ENCODE results near the gene DHRSX.
"Not testable (repeated sequence)": the region's sequence is repeated elsewhere in the genome, so short reads cannot be mapped to it uniquely, and the experiment has no call there.

The DHRSX gene

GRCh38 chrX:2517055-2517454 is 16.3 kb upstream of the DHRSX start:
- H3K27me3 ChIP-seq (ENCODE audit: insufficient read depth, low read length): no peaks in the 10 kb centered on the region
- no peak overlapping the region for H3K27ac ChIP-seq (ENCODE audit: low read length)
- no peaks in the 10 kb centered on the region for H3K36me3 ChIP-seq (ENCODE audit: insufficient read depth, low read depth, low read length)
- no peak overlapping the region for H3K4me3 ChIP-seq (ENCODE audit: low read length)
- H3K9me3 ChIP-seq (ENCODE audit: insufficient read depth, low read depth, low read length): no peaks in the 10 kb centered on the region
- no peak overlapping the region for H3K9ac ChIP-seq (ENCODE audit: low read depth, low read length)
- no peaks in the 10 kb centered on the region; the same call in 1 of the 2 replicates for H3K4me1 ChIP-seq (ENCODE audit: insufficient read depth, low read length)

GRCh38 chrX:2516623-2517022 is 15.8 kb upstream of the DHRSX start:
- H3K4me1 ChIP-seq (ENCODE audit: insufficient read depth, low read length): no peaks in the 10 kb centered on the region; the same call in 1 of the 2 replicates
- no peak overlapping the region for H3K27ac ChIP-seq (ENCODE audit: low read length)
- no peaks in the 10 kb centered on the region for H3K9me3 ChIP-seq (ENCODE audit: insufficient read depth, low read depth, low read length)
- H3K9ac ChIP-seq (ENCODE audit: low read depth, low read length): no peak overlapping the region
- no peaks in the 10 kb centered on the region for H3K36me3 ChIP-seq (ENCODE audit: insufficient read depth, low read depth, low read length)
- no peak overlapping the region for H3K4me3 ChIP-seq (ENCODE audit: low read length)
- no peaks in the 10 kb centered on the region for H3K27me3 ChIP-seq (ENCODE audit: insufficient read depth, low read length)

DNA sequence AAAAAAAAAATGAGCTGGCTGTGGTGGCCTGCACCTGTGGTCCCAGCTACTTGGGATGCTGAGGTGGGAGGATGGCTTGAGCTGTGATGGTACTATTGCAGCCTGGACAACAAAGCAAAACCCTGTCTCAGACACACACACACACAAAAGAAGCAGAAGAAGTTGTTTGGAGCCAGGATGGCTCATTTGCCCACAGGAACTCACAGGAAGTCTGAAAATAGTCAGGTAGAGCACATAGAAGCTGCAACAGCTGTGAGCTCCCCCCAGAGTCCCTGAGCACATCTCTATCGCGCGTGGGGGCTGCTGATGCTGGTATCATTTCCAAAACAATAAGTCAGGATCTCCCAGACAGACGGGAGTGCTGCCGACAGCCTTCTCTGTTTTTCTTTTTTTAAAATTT is 13.4 kb upstream of the DHRSX start:
- Histone ChIP-seq H3K9me3 (ENCODE audit: insufficient read depth, low read depth, low read length) (no peaks in the 10 kb centered on the region), H3K4me1 (ENCODE audit: insufficient read depth, low read length) (no peaks in the 10 kb centered on the region; the same call in 1 of the 2 replicates), H3K36me3 (ENCODE audit: insufficient read depth, low read depth, low read length) (no peaks in the 10 kb centered on the region), H3K4me3 (ENCODE audit: low read length) (no peak overlapping the region), H3K27ac (ENCODE audit: low read length) (no peak overlapping the region), H3K9ac (ENCODE audit: low read depth, low read length) (no peak overlapping the region), H3K27me3 (ENCODE audit: insufficient read depth, low read length) (no peaks in the 10 kb centered on the region)

DNA sequence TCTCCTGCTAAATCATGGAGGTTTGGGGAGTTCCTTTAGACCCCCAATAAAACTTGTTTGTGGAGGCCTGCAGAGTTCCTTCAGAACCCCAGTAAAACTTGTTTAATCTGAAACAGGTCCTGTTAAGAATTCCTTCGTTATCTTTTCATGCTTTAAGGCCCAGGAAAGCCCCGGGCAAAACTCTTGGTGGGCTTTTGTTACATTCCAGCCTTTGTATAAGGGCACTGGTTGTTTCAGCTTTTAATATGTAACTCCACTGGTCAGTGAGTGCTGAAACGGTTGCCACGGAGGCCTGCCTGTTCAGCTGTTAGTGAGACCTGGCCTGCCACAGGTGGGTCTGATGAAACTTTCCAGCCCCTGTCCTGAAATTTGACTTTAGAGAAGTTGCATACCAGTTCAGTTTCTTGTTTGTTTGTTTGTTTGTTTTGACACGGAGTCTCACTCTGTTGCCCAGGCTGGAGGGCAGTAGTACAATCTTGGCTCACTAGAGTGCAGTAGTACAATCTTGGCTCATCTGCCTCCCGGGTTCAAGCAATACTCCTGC is 12.4 kb upstream of the DHRSX start:
- no peak overlapping the region for H3K4me3 ChIP-seq (ENCODE audit: low read length)
- no peaks in the 10 kb centered on the region; the same call in 1 of the 2 replicates for H3K4me1 ChIP-seq (ENCODE audit: insufficient read depth, low read length)
- no peak overlapping the region for H3K27ac ChIP-seq (ENCODE audit: low read length)
- H3K27me3 ChIP-seq (ENCODE audit: insufficient read depth, low read length): no peaks in the 10 kb centered on the region
- H3K9ac ChIP-seq (ENCODE audit: low read depth, low read length): no peak overlapping the region
- H3K9me3 ChIP-seq (ENCODE audit: insufficient read depth, low read depth, low read length): no peaks in the 10 kb centered on the region
- H3K36me3 ChIP-seq (ENCODE audit: insufficient read depth, low read depth, low read length): no peaks in the 10 kb centered on the region

DNA sequence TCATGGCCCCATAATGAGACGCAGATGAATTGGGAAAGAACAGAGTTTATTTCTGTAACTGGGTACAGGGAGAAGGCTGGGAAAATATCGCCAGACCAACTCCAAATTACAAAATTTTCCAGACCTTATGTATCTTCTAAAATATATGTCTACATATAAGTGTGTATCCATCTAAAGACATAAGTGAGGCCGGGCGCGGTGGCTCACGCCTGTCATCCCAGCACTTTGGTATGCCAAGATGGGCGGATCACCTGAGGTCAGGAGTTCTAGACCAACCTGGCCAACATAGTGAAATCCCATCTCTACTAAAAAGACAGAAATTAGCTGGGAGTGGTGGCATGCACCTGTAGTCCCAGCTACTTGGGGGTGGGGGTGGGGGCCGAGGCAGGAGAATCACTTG is 11.7 kb upstream of the DHRSX start:
- no peaks in the 10 kb centered on the region for H3K27me3 ChIP-seq (ENCODE audit: insufficient read depth, low read length)
- H3K4me3 ChIP-seq (ENCODE audit: low read length): no peak overlapping the region
- no peak overlapping the region for H3K27ac ChIP-seq (ENCODE audit: low read length)
- no peaks in the 10 kb centered on the region for H3K9me3 ChIP-seq (ENCODE audit: insufficient read depth, low read depth, low read length)
- H3K9ac ChIP-seq (ENCODE audit: low read depth, low read length): no peak overlapping the region
- H3K4me1 ChIP-seq (ENCODE audit: insufficient read depth, low read length): no peaks in the 10 kb centered on the region; the same call in 1 of the 2 replicates
- H3K36me3 ChIP-seq (ENCODE audit: insufficient read depth, low read depth, low read length): no peaks in the 10 kb centered on the region

DNA sequence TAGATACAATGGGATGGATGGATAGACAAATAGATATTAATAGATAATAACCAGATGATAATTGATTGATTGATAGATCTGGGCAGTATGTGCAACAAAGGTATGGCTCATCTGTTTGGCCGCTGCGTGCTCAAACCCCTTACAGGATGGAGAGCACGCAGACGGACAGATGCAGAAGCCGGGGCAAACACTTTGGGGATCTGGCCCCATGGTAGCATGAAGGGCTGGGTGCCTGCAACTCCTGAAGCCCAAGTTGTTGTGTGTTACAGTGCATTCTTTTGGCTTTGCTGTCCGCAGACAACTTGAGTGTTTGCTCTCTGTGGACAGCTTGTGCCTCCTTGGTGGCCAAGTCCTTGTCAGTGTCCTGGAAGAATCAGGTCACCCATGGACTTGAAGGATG is 10.6 kb upstream of the DHRSX start:
- no peaks in the 10 kb centered on the region for H3K27me3 ChIP-seq (ENCODE audit: insufficient read depth, low read length)
- H3K9me3 ChIP-seq (ENCODE audit: insufficient read depth, low read depth, low read length): no peaks in the 10 kb centered on the region
- no peak overlapping the region for H3K4me3 ChIP-seq (ENCODE audit: low read length)
- H3K9ac ChIP-seq (ENCODE audit: low read depth, low read length): no peak overlapping the region
- H3K4me1 ChIP-seq (ENCODE audit: insufficient read depth, low read length): no peaks in the 10 kb centered on the region; the same call in 1 of the 2 replicates
- no peak overlapping the region for H3K27ac ChIP-seq (ENCODE audit: low read length)
- H3K36me3 ChIP-seq (ENCODE audit: insufficient read depth, low read depth, low read length): no peaks in the 10 kb centered on the region

- Histone ChIP-seq H3K27ac (ENCODE audit: low read length) (no peak overlapping the region), H3K9me3 (ENCODE audit: insufficient read depth, low read depth, low read length) (no peaks in the 10 kb centered on the region), H3K27me3 (ENCODE audit: insufficient read depth, low read length) (no peaks in the 10 kb centered on the region), H3K36me3 (ENCODE audit: insufficient read depth, low read depth, low read length) (no peaks in the 10 kb centered on the region), H3K4me3 (ENCODE audit: low read length) (no peak overlapping the region), H3K4me1 (ENCODE audit: insufficient read depth, low read length) (no peaks in the 10 kb centered on the region; the same call in 1 of the 2 replicates), H3K9ac (ENCODE audit: low read depth, low read length) (no peak overlapping the region)
Observed at GRCh38 chrX:2508648-2509335, 8.0 kb upstream of the DHRSX start.

- Histone ChIP-seq H3K27me3 (ENCODE audit: insufficient read depth, low read length) (no peaks in the 10 kb centered on the region), H3K27ac (ENCODE audit: low read length) (no peak overlapping the region), H3K9ac (ENCODE audit: low read depth, low read length) (no peak overlapping the region), H3K4me1 (ENCODE audit: insufficient read depth, low read length) (no peaks in the 10 kb centered on the region; the same call in 1 of the 2 replicates), H3K9me3 (ENCODE audit: insufficient read depth, low read depth, low read length) (no peaks in the 10 kb centered on the region), H3K36me3 (ENCODE audit: insufficient read depth, low read depth, low read length) (no peaks in the 10 kb centered on the region), H3K4me3 (ENCODE audit: low read length) (no peak overlapping the region)
Observed at GRCh38 chrX:2507904-2508627, 7.3 kb upstream of the DHRSX start.

GRCh38 chrX:2507196-2507595 is 6.4 kb upstream of the DHRSX start:
- no peaks in the 10 kb centered on the region for H3K9me3 ChIP-seq (ENCODE audit: insufficient read depth, low read depth, low read length)
- H3K27me3 ChIP-seq (ENCODE audit: insufficient read depth, low read length): no peaks in the 10 kb centered on the region
- no peak overlapping the region for H3K9ac ChIP-seq (ENCODE audit: low read depth, low read length)
- no peak overlapping the region for H3K27ac ChIP-seq (ENCODE audit: low read length)
- no peak overlapping the region for H3K4me3 ChIP-seq (ENCODE audit: low read length)
- no peaks in the 10 kb centered on the region for H3K4me1 ChIP-seq (ENCODE audit: insufficient read depth, low read length)
- no peaks in the 10 kb centered on the region for H3K36me3 ChIP-seq (ENCODE audit: insufficient read depth, low read depth, low read length)

- H3K36me3 ChIP-seq (ENCODE audit: insufficient read depth, low read depth, low read length); H3K4me1 ChIP-seq (ENCODE audit: insufficient read depth, low read length); H3K27me3 ChIP-seq (ENCODE audit: insufficient read depth, low read length); H3K9me3 ChIP-seq (ENCODE audit: insufficient read depth, low read depth, low read length); H3K4me3 ChIP-seq (ENCODE audit: low read length); H3K9ac ChIP-seq (ENCODE audit: low read depth, low read length); H3K27ac ChIP-seq (ENCODE audit: low read length): not testable (repeated sequence)
Observed at GRCh38 chrX:2505341-2505740, 4.6 kb upstream of the DHRSX start.

GRCh38 chrX:2504706-2505332 is 4.0 kb upstream of the DHRSX start:
- H3K36me3 ChIP-seq (ENCODE audit: insufficient read depth, low read depth, low read length): no peaks in the 10 kb centered on the region
- H3K27me3 ChIP-seq (ENCODE audit: insufficient read depth, low read length): no peaks in the 10 kb centered on the region
- no peaks in the 10 kb centered on the region for H3K9me3 ChIP-seq (ENCODE audit: insufficient read depth, low read depth, low read length)
- no peak overlapping the region for H3K9ac ChIP-seq (ENCODE audit: low read depth, low read length)
- no peak overlapping the region for H3K4me3 ChIP-seq (ENCODE audit: low read length)
- no peaks in the 10 kb centered on the region for H3K4me1 ChIP-seq (ENCODE audit: insufficient read depth, low read length)
- H3K27ac ChIP-seq (ENCODE audit: low read length): no peak overlapping the region

Measured in iPS-20b (cell line).